HepG2 (cell line): ENCODE data around the gene EFNA2. TPM values are rescaled to one million over a fixed set of nuclear protein-coding genes. Genes with fewer than 3 reads are reported as not detected.
A peak's percentile ranks its signal among the peaks of the same experiment; 100 is the strongest.

Experiments used
- AKAP8 ChIP-seq: sonication (generic); formaldehyde crosslinking; IDR thresholded peaks from 2 replicates; pipeline ENCODE4 v1.5.1; 2020; ENCODE audit warnings: mild to moderate bottlenecking, missing genetic modification reagents
- CHD2 ChIP-seq: IDR thresholded peaks from 2 replicates; pipeline ENCODE4 v1.6.1; 2011; ENCODE audit warnings: low read depth, low read length, improper control_type of control experiment
- ERF ChIP-seq: IDR thresholded peaks from 2 replicates; pipeline ENCODE4 v1.6.1; 2018; ENCODE audit warnings: missing biosample characterization, missing genetic modification reagents
- KDM1A ChIP-seq: IDR thresholded peaks from 2 replicates; pipeline ENCODE4 v1.6.1; 2016; ENCODE audit warnings: missing compliant biosample characterization
- KMT2B ChIP-seq: IDR thresholded peaks from 2 replicates; pipeline ENCODE4 v1.6.1; 2016; ENCODE audit warnings: missing genetic modification reagents, missing compliant biosample characterization
- MTA3 ChIP-seq: sonication (generic); formaldehyde crosslinking; IDR thresholded peaks from 2 replicates; pipeline ENCODE4 v1.4.0; 2020; ENCODE audit warnings: missing genetic modification reagents
- TEAD3 ChIP-seq: optimal IDR thresholded peaks from 2 replicates; pipeline ENCODE3; 2016; ENCODE audit warnings: borderline replicate concordance
- ZNF3 ChIP-seq: IDR thresholded peaks from 2 replicates; pipeline ENCODE4 v1.7.0; 2017; ENCODE audit warnings: inconsistent platforms
- ZNF629 ChIP-seq: sonication (generic); formaldehyde crosslinking; conservative IDR thresholded peaks from 2 replicates; pipeline ENCODE4 v1.5.0; 2020; ENCODE audit warnings: missing genetic modification reagents
- polyA plus RNA-seq, 8 experiments: library from polyadenylated mRNA; depleted of rRNA in 3 of 8; stranded (reverse) in 7 of 8; unstranded in 1 of 8; fragments of >200 nt; fragmentation: Illumina TruSeq in 4 of 8; extraction: Trizol in 4 of 8; gene quantifications; 2 replicates each; pipeline versions ENCODE4 v1.2.1 to v1.2.3, GENCODE V29; 2011 to 2016; ENCODE audit warnings: low read depth in 4 of 8, missing spikeins in 1 of 8, mixed read lengths in 1 of 8; ENCODE audit not compliant: insufficient read depth in 1 of 8
- total RNA-seq, 5 experiments: library from RNA; depleted of rRNA; stranded (reverse); fragments of >200 nt; fragmentation: Illumina TruSeq; extraction: Trizol; gene quantifications; 2 replicates each; pipeline ENCODE4 v1.2.3, GENCODE V29; 2016; ENCODE audit warnings: low read depth in 1 of 5
- TF ChIP-seq, protein P1 (sequence below), 2 experiments: fragments of 450-650 bp in 1 of 2; sonication (generic) in 1 of 2; formaldehyde crosslinking in 1 of 2; IDR thresholded peaks; 2 replicates each; pipeline versions ENCODE4 v1.6.1 to v1.8.0; 2016 to 2022; ENCODE audit warnings: antibody characterized with exemption in 1 of 2, mild to moderate bottlenecking in 1 of 2, missing genetic modification reagents in 1 of 2
- TF ChIP-seq, protein P2 (sequence below): sonication (generic); formaldehyde crosslinking; conservative IDR thresholded peaks from 2 replicates; pipeline ENCODE4 v1.8.1; 2023; ENCODE audit warnings: missing genetic modification reagents
- TF ChIP-seq, protein P3 (sequence below), 2 experiments: sonication (generic) in 1 of 2; formaldehyde crosslinking in 1 of 2; IDR thresholded peaks; 2 replicates each; pipeline versions ENCODE4 v1.4.0 to v1.6.1; 2018 to 2020; ENCODE audit warnings: missing genetic modification reagents in 2 of 2, borderline replicate concordance in 1 of 2, low read depth in 1 of 2, mild to moderate bottlenecking in 1 of 2, missing biosample characterization in 1 of 2

EFNA2 gene
- total and polyA plus RNA-seq, 2 of the 13 experiments (the other 11 are each of a cell fraction or from before 2014, with no cell fraction given), result 6.0 to 9.9 TPM

DNA sequence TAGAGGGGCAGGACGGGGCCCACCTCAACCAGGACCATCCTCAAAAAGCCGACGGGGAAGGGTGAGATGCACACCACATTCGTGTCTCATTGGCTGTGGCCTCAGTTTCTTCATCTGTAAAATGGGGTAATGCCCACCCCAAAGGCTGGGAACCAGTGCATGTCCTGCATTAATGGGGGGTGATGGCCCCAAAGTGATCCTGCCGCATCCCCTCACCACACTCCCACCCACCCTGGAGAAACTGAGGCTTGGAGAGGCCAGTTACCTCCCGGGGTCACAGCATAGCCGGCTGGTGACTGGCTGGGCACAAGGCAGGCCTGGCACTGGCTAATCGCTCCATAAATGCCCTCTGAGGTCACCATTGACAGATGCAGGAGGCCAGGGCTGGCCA is 37.9 kb upstream of the EFNA2 start (continued):
- TF ChIP-seq, protein P1, sequence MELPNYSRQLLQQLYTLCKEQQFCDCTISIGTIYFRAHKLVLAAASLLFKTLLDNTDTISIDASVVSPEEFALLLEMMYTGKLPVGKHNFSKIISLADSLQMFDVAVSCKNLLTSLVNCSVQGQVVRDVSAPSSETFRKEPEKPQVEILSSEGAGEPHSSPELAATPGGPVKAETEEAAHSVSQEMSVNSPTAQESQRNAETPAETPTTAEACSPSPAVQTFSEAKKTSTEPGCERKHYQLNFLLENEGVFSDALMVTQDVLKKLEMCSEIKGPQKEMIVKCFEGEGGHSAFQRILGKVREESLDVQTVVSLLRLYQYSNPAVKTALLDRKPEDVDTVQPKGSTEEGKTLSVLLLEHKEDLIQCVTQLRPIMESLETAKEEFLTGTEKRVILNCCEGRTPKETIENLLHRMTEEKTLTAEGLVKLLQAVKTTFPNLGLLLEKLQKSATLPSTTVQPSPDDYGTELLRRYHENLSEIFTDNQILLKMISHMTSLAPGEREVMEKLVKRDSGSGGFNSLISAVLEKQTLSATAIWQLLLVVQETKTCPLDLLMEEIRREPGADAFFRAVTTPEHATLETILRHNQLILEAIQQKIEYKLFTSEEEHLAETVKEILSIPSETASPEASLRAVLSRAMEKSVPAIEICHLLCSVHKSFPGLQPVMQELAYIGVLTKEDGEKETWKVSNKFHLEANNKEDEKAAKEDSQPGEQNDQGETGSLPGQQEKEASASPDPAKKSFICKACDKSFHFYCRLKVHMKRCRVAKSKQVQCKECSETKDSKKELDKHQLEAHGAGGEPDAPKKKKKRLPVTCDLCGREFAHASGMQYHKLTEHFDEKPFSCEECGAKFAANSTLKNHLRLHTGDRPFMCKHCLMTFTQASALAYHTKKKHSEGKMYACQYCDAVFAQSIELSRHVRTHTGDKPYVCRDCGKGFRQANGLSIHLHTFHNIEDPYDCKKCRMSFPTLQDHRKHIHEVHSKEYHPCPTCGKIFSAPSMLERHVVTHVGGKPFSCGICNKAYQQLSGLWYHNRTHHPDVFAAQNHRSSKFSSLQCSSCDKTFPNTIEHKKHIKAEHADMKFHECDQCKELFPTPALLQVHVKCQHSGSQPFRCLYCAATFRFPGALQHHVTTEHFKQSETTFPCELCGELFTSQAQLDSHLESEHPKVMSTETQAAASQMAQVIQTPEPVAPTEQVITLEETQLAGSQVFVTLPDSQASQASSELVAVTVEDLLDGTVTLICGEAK (IDR thresholded peaks at IDR 0.05), result no peak
- TF ChIP-seq, protein P1 (CRISPR knock-in tag; IDR thresholded peaks at IDR 0.05), result 0 out of 2 replicates have a peak, but pooled peaks have one; percentile 35
- TF ChIP-seq TEAD3 (peak; percentile 7), KMT2B (CRISPR knock-in tag) (no peak), MTA3 (CRISPR knock-in tag) (no peak), AKAP8 (CRISPR knock-in tag) (0 out of 2 replicates have a peak, but pooled peaks have one; percentile 2), KDM1A (CRISPR knock-in tag) (0 out of 2 replicates have a peak, but pooled peaks have one; percentile 12), ZNF3 (0 out of 2 replicates have a peak, but pooled peaks have one; percentile 32), CHD2 (peak; percentile 9; the same call in 1 of the 2 replicates), ERF (CRISPR knock-in tag) (0 out of 2 replicates have a peak, but pooled peaks have one; percentile 12), ZNF629 (CRISPR knock-in tag) (peak; percentile 96)
- TF ChIP-seq, protein P2, sequence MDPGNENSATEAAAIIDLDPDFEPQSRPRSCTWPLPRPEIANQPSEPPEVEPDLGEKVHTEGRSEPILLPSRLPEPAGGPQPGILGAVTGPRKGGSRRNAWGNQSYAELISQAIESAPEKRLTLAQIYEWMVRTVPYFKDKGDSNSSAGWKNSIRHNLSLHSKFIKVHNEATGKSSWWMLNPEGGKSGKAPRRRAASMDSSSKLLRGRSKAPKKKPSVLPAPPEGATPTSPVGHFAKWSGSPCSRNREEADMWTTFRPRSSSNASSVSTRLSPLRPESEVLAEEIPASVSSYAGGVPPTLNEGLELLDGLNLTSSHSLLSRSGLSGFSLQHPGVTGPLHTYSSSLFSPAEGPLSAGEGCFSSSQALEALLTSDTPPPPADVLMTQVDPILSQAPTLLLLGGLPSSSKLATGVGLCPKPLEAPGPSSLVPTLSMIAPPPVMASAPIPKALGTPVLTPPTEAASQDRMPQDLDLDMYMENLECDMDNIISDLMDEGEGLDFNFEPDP (CRISPR knock-in tag), result 0 out of 2 replicates have a peak, but pooled peaks have one; percentile 43
- TF ChIP-seq, protein P3, sequence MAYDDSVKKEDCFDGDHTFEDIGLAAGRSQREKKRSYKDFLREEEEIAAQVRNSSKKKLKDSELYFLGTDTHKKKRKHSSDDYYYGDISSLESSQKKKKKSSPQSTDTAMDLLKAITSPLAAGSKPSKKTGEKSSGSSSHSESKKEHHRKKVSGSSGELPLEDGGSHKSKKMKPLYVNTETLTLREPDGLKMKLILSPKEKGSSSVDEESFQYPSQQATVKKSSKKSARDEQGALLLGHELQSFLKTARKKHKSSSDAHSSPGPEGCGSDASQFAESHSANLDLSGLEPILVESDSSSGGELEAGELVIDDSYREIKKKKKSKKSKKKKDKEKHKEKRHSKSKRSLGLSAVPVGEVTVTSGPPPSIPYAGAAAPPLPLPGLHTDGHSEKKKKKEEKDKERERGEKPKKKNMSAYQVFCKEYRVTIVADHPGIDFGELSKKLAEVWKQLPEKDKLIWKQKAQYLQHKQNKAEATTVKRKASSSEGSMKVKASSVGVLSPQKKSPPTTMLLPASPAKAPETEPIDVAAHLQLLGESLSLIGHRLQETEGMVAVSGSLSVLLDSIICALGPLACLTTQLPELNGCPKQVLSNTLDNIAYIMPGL (CRISPR knock-in tag; IDR thresholded peaks at IDR 0.05; ENCODE audit: borderline replicate concordance in 1 of 2, low read depth in 1 of 2), result no peak
